ENCODE results near the gene C5AR2.
"Not testable (repeated sequence)": the region's sequence is repeated elsewhere in the genome, so short reads cannot be mapped to it uniquely, and the experiment has no call there.

C5AR2 gene

DNA sequence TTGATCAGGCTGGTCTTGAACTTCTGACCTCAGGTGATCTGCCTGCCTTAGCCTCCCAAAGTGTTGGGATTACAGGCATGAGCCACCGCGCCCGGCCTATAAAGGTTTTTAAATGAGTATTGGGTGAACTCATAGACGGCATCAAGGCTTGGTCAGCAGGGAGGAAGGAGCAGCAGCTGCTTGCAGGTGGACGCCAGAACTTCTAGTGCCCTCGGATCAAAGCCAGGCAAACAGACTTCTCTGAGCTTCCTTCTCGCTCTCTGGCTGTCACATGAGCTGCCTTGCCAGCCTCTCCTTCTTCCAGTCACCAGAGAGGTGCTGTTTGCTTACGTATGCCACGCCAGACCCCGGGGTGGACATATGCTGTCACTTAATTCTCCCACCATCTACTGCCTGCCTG, 33.5 kb downstream of the C5AR2 start:
- DNase-seq = not testable (repeated sequence)

DNA sequence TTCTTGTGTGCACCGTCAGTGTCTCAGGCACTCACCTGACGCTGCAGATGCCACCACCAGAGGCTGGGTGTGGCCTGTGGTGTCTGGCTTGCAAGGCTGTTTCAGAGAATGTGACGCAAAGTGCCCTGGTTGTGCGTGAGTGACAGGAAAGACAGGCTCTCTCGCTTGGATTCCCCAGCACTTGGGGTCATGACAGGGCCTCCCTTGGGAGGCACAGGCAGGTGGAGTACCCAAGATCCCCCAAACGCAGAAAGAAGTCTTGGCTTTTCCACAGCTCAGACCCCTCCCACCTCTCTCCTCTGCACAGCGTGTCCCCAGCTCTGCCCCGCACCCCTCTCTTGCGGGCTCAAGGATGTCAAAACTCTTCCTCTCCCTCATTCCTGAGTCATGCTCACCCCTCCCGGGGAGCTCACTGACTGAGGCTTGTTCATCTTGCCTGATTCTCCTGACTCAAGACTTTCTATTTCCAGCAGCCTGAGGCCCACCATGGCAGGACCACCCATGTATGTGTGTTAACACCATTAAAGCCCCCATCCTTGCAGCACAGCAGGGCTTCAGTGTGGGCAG, 38.2 kb downstream of the C5AR2 start:
- no peak for DNase-seq

- no peak for DNase-seq
Measured at GRCh38 chr19:47371261-47371660, 39.3 kb downstream of the C5AR2 start.

DNA sequence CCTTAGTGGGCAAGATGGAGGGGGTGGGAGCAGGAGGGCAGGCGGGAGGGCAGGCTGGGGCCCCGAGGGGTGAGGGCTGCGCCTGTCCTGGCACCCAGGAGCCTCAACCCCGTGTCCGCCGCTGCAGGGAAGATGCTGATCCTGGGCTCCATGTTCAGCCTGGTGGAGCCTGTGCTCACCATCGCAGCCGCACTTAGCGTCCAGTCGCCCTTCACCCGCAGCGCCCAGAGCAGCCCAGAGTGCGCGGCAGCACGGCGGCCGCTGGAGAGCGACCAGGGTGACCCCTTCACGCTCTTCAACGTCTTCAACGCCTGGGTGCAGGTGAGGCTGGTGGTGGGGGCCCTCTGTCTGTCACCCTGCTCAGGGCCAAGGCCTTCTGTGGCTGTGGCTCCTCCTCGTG, 40.6 kb downstream of the C5AR2 start:
- no peak for DNase-seq

DNA sequence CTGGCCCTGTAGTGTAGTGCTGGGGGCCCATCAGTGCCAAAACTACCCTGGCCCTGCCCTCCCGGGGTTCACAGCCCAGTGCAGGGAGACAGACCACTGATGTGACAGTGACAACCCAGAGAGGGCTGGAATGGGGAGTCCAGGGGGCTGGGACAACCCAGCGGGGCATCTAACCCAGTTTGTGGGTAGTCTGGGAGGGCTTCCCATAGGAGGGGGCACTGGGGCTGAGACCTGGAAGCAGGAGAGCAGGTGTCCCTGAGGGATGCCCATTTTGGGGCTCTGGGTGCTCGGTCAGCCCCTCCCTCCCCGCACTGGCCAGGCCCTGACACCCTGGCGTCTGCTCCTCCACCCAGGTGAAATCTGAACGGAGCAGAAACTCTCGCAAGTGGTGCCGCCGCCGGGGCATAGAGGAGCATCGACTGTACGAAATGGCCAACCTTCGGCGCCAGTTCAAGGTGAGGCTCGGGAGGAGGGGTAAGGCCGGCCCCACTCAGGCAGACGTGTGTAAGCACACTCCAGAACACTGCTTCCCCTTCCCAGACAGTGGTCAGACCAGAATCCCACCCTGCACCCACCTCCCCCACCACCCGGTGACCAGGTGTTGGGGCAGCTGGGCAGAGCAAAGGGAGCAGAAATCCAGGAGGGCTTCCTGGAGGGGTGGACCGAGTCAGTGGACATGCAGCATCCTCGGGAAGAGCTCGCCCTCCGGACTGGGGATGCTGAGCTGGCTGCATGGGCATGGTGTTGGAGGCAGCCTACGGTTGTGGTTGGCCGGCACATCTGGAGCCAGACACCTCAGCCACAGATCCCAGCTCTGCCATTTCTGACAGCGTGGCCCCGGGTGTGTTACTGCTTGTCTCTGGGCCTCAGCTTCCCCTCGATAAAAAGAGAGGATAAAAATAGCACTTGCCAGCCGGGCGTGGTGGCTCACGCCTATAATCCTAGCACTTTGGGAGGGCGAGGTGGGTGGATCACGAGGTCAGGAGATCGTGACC, 41.6 kb downstream of the C5AR2 start:
- DNase-seq = no peak

- DNase-seq = no peak
Measured at GRCh38 chr19:47374876-47375693, 43.1 kb downstream of the C5AR2 start.

DNA sequence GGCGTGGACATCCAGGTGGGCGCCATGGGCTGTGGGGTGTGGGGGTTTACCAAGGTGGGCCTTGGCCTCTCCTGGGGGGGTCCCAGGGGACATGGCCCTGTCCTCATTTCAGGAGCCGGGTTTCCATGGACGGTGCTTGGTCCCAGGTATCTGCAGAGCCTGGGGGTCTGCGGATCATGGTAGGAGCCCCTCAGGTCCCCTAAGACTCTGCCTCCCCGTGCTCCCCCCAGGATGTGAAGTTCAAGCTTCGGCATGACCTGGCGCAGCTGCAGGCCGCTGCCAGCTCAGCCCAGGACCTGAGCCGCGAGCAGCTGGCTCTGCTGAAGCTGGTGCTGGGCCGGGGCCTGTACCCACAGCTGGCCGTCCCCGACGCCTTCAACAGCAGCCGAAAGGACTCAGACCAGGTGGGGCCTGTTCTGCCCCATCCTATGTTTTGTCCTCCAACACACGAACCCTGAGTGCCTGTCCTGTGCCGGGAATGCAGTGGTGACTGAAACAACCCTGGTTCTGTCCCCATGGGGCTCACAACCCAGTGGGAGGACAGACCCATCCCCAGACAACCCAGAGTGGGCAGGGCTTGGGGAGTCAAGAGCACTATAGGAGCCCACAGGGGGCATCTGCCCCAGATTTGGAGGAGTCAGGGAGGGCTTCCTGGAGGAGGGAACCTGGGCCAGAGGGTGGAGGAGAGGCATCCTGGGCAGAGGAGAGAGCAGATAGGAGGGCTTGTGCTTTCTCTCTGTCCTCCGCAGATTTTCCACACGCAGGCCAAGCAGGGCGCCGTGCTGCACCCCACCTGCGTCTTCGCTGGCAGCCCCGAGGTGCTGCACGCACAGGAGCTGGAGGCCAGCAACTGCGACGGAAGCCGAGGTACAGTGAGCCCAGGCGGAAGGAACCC, 44.0 kb downstream of the C5AR2 start:
- DNase-seq = no peak

DNA sequence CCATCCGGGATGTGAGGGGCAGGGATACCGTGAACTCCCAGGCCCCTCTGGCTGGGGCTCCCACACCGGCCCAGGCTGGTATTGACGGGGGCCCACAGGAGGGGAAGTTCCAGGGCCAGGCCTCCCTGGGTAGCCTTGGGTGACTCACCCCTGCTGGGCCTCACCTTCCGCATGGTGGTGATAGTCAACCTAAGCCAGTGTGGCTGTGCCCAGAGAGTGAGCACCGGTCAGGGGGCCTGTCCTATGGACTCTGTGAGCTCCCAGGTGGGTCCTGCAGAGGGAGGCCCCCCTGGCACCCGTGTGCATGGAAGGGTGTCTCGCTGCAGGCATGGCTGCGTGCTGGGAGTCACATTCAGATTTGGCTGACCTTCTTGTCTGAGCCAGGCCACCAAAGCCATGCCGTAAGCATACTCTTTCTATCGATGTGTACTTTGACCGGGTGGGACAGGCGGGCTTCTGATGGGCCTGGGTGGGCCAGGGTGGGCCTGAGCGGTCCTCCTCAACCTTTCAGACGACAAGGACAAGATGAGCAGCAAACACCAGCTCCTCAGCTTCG, 44.7 kb downstream of the C5AR2 start:
- DNase-seq = no peak

- DNase-seq = no peak
Measured at GRCh38 chr19:47377208-47377701, 45.3 kb downstream of the C5AR2 start.

DNA sequence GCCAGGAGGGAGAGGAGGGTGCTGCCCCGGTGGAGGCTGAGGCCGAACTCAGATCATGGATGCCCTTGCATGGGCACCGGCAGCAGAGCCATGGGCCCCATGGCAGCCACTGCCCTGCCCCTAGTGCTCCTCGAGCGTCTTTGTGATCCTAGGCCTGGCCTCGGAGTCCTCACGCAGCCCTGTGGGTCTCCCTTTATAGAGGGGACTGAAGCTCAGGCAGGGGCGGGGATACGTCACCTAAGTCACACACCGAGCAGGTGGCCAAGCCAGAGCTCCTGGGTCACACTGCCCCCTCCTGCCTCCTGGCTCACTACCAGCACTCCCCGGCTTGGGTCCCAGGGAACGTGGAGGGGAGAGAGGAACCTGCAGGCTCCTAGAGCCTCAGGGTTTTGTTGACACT, 45.8 kb downstream of the C5AR2 start:
- no peak for DNase-seq

DNA sequence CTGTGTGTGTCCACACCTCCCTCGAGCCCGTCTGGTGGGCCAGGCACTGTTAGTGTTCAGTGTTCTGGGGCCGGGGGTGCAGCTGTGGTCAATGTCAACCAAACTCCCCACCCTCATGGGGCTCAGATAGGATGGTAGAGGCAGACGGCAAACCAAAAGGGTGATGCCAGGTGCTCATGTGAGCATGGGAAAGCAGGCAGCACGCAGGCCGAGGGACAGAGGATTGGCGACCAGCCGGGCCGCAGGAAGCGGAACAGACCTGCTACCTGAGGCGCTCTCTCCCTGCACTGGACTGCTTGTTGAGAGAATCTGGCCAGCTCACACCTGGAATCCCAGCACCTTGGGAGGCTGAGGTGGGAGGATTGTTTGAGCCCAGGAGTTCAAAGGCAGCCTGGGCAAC, 46.3 kb downstream of the C5AR2 start:
- DNase-seq = no peak

DNA sequence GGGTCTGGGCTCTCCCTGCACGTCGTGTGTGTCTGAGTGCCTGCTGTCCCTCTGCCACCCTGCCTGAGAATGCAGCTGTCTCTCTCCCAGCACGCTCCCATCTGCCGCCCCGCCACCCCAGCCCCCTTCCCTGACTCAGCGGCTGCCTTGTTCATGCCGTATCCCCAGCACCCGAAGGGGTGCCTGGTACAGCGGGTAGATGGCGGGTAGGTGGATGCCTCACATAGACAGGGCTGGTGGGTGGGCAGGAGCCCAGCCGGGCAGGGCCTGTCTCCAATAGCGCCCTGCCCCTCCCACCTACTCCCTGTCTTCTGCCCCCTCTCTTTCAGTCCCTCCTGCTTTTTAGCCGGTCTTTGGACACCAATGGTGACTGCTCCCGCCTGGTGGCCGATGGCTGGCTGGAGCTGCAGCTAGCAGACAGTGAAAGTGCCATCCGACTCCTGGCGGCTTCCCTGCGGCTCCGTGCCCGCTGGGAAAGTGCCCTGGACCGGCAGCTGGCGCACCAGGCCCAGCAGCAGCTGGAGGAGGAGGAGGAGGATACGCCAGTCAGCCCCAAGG, 47.5 kb downstream of the C5AR2 start:
- no peak for DNase-seq

DNA sequence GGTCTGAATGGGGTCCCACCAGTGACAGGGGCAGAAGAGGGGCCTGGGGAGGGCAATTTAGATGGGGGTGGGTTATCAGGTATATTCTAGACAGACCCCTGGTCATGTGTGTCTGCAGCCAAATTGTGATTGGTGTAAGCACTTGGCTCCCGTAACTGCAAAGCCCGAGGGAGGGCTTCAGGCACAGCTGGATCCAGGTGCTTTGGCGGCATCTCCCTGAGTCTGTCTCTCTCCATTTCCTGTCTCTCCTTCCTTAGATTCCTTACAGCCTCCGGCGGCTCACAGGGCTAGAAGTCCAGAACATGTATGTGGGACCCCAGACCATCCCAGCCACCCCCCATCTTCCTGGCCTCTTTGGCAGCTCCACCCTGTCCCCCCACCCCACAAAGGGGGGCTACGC, 48.6 kb downstream of the C5AR2 start:
- no peak for DNase-seq

GRCh38 chr19:47381121-47381520, 49.1 kb downstream of the C5AR2 start:
- no peak for DNase-seq

DNA sequence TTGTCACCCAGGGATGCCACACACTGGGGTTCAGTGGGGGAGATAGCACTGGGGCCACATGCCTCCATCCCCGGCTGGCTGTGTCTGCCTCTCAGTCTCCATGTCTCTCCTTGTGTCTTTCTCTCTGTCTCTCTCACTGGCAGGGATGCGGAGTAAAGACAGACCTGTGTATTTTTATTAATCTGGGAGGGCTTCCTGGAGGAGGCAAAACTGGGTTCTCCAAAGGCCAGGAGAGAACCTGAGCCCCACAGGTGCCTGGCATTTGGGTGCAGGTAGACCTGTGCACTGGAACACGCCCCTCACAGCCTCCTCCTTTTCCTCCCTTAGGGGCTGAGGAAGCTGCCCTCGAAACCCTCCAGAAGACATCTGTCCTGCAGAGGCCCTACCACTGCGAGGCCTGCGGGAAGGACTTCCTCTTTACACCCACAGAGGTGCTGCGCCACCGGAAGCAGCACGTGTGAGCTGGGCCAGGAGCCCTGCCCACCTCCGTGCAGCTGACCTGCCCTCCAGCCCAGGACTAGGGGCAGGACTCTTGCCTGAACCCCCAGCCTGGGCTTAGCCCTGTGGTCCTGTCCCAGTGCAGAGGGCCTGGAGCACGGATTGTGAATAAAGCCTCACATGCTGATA, 49.8 kb downstream of the C5AR2 start:
- no peak for DNase-seq

- not testable (repeated sequence) for DNase-seq
Measured at GRCh38 chr19:47383890-47384289, 51.9 kb downstream of the C5AR2 start.

- DNase-seq = not testable (repeated sequence)
Measured at GRCh38 chr19:47384533-47384932, 52.6 kb downstream of the C5AR2 start.

DNA sequence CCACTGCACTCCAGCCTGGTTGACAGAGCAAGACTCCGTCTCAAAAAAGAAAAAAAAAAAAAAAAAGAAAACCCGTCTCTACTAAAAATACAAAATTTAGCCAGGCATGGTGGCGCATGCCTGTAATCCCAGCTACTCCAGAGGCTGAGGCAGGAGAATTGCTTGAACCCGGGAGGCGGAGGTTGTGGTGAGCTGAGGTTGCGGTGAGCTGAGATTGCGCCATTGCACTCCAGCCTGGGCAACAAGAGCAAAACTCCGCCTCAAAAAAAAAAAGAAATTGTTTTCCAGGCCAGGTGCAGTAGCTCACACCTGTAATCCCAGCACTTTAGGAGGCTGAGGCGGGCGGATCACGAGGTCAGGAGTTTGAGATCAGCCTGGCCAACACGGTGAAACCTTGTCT, 54.6 kb downstream of the C5AR2 start:
- DNase-seq = not testable (repeated sequence)

DNA sequence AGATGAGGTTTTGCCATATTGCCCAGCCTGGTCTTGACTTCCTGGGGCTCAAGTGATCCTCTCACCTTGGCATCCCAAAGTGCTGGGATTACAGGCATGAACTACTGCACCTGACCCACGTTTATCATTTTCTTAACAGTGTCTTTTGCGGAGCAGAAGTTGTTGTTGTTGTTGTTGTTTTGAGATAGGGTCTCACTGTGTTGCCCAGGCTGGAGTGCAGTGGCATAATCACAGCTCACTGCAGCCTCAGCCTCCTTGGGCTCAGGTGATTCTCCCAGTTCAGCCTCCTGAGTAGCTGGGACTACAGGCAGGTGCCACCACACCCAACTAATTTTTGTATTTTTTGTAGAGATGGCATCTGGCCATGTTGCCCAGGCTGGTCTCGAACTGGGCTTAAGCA, 55.6 kb downstream of the C5AR2 start:
- not testable (repeated sequence) for DNase-seq

GRCh38 chr19:47388721-47389120, 56.7 kb downstream of the C5AR2 start:
- not testable (repeated sequence) for DNase-seq

DNA sequence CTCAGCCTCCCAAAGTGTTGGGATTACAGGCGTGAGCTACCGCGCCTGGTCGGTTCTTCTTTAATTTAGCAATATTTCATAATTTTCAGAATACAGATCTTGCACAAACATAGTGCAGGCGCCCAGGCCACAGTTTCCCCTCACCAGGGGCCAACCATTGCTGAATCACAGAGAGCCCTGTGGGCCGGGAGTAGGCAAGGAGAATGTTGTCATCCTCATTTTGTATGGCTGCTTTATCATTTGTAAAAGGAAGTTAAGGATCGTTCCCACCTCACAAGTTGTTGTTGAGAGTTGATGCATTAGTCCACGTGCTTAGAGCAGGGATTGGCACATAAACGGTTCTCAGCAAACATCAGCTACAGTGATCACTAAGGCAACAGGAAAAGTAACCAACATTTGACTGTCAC, 57.2 kb downstream of the C5AR2 start:
- no peak for DNase-seq
